Liver (tissue), 9 donors: ENCODE measurements around the gene MLF2. TPM values are rescaled to one million over a fixed set of nuclear protein-coding genes. Genes with fewer than 3 reads are reported as not detected.

Source experiments
- DNase-seq: peaks from one replicate; pipeline ENCODE4 v3.0.0-alpha.2; 2017; ENCODE audit warnings: low spot score
- H3K27ac ChIP-seq, 2 donors: one replicate each; pipeline ENCODE4 v1.7.0; 2013; ENCODE audit warnings: inconsistent platforms in 2 of 2, low read length in 2 of 2, control low read depth in 1 of 2, low read depth in 1 of 2, mild to moderate bottlenecking in 1 of 2
- H3K27me3 ChIP-seq, 4 donors: one replicate each; pipeline versions ENCODE4 v1.6.1 to v1.7.0; 2013; ENCODE audit warnings: low read length in 3 of 4, inconsistent platforms in 1 of 4, mild to moderate bottlenecking in 1 of 4, moderate library complexity in 1 of 4; ENCODE audit not compliant: control insufficient read depth in 4 of 4, insufficient read depth in 4 of 4
- H3K36me3 ChIP-seq, 4 donors: one replicate each; pipeline versions ENCODE4 v1.6.1 to v1.7.0; 2013; ENCODE audit warnings: low read length in 3 of 4, mild to moderate bottlenecking in 3 of 4, low read depth in 1 of 4, moderate library complexity in 1 of 4; ENCODE audit not compliant: control insufficient read depth in 4 of 4, insufficient read depth in 3 of 4
- H3K4me1 ChIP-seq, 4 donors: one replicate each; pipeline versions ENCODE4 v1.6.1 to v1.7.0; 2013; ENCODE audit warnings: low read length in 3 of 4, mild to moderate bottlenecking in 3 of 4, moderate library complexity in 1 of 4; ENCODE audit not compliant: control insufficient read depth in 4 of 4, insufficient read depth in 4 of 4
- H3K4me3 ChIP-seq, 3 donors: one replicate each; pipeline versions ENCODE4 v1.6.1 to v1.7.0; 2013; ENCODE audit warnings: low read length in 3 of 3, control low read depth in 1 of 3, low read depth in 1 of 3, mild to moderate bottlenecking in 1 of 3
- H3K9ac ChIP-seq, 2 donors: one replicate each; pipeline ENCODE4 v1.7.0; 2013; ENCODE audit warnings: low read length in 2 of 2, mild to moderate bottlenecking in 2 of 2, moderate library complexity in 2 of 2, control low read depth in 1 of 2, low read depth in 1 of 2
- H3K9me3 ChIP-seq, 4 donors: one replicate each; pipeline versions ENCODE4 v1.6.1 to v1.7.0; 2013; ENCODE audit warnings: low read length in 3 of 4; ENCODE audit not compliant: control insufficient read depth in 4 of 4
- ATF3 ChIP-seq: IDR thresholded peaks from 2 replicates; pipeline ENCODE4 v1.6.1; 2016; ENCODE audit warnings: antibody characterized with exemption
- CTCF ChIP-seq: fragments of 150-350 bp; IDR thresholded peaks from 2 replicates; pipeline ENCODE4 v1.5.1; 2017; ENCODE audit warnings: improper control_type of control experiment, low read depth, low read length; ENCODE audit not compliant: missing input control
- EGR1 ChIP-seq, 2 donors: IDR thresholded peaks; 2 replicates each; pipeline ENCODE4 v1.6.1; 2016 to 2018; ENCODE audit warnings: antibody characterized with exemption in 2 of 2, low read depth in 2 of 2
- FOXA1 ChIP-seq: IDR thresholded peaks from 2 replicates; pipeline ENCODE4 v1.6.1; 2016; ENCODE audit warnings: antibody characterized with exemption
- FOXA2 ChIP-seq: IDR thresholded peaks from 2 replicates; pipeline ENCODE4 v1.6.1; 2016; ENCODE audit warnings: antibody characterized with exemption
- GABPA ChIP-seq, 2 donors: IDR thresholded peaks in 1 of 2; conservative IDR thresholded peaks in 1 of 2; 2 replicates each; pipeline ENCODE4 v1.6.1; 2016; ENCODE audit warnings: antibody characterized with exemption in 2 of 2, mild to moderate bottlenecking in 1 of 2, moderate library complexity in 1 of 2
- HNF4A ChIP-seq, 2 donors: conservative IDR thresholded peaks; 2 replicates each; pipeline ENCODE4 v1.6.1; 2016; ENCODE audit warnings: antibody characterized with exemption in 2 of 2, mild to moderate bottlenecking in 2 of 2
- HNF4G ChIP-seq: IDR thresholded peaks from 2 replicates; pipeline ENCODE4 v1.6.1; 2016; ENCODE audit warnings: antibody characterized with exemption
- JUND ChIP-seq, 2 donors: IDR thresholded peaks; 2 replicates each; pipeline ENCODE4 v1.6.1; 2016; ENCODE audit warnings: antibody characterized with exemption in 2 of 2
- NR2F2 ChIP-seq: IDR thresholded peaks from 2 replicates; pipeline ENCODE4 v1.6.1; 2016; ENCODE audit warnings: antibody characterized with exemption
- RAD21 ChIP-seq, 2 donors: IDR thresholded peaks; 2 replicates each; pipeline ENCODE4 v1.6.1; 2016; ENCODE audit warnings: antibody characterized with exemption in 2 of 2, mild to moderate bottlenecking in 2 of 2
- REST ChIP-seq: IDR thresholded peaks from 2 replicates; pipeline ENCODE4 v1.6.1; 2016; ENCODE audit warnings: antibody characterized with exemption, mild to moderate bottlenecking
- RXRA ChIP-seq, 2 donors: IDR thresholded peaks; 2 replicates each; pipeline ENCODE4 v1.6.1; 2017 to 2018; ENCODE audit warnings: antibody characterized with exemption in 2 of 2, mild to moderate bottlenecking in 1 of 2
- TAF1 ChIP-seq: conservative IDR thresholded peaks from 2 replicates; pipeline ENCODE4 v1.6.1; 2016; ENCODE audit warnings: antibody characterized with exemption, mild to moderate bottlenecking
- YY1 ChIP-seq: IDR thresholded peaks from 2 replicates; pipeline ENCODE4 v1.6.1; 2016; ENCODE audit warnings: antibody characterized with exemption, mild to moderate bottlenecking
- ZBTB33 ChIP-seq: IDR thresholded peaks from 2 replicates; pipeline ENCODE4 v1.6.1; 2016; ENCODE audit warnings: antibody characterized with exemption
- WGBS: extraction: QIAGEN DNeasy Blood & Tissue Kit; methylation state at CpG from one replicate; pipeline ENCODE4 v1.1.7; 2013; 5-methylcytosine and 5-hydroxymethylcytosine counted together
- polyA plus RNA-seq, 2 donors: library from polyadenylated mRNA; stranded (reverse) in 1 of 2; unstranded in 1 of 2; fragments of 200-250 nt in 1 of 2; fragments of >200 nt in 1 of 2; fragmentation: Nextera tagmentation in 1 of 2; extraction: Ambion mirVana in 1 of 2; gene quantifications; one replicate each; pipeline versions ENCODE4 v1.2.1 to v1.2.3, GENCODE V29; 2013 to 2015
- total RNA-seq, 2 donors: library from RNA; depleted of rRNA; stranded (reverse); fragments of >200 nt; gene quantifications; one replicate each; pipeline ENCODE4 v1.2.3, GENCODE V29; 2014
- donor health status: healthy.
- donor health status: healthy.
- donor health status: healthy.
- donor health status: healthy.
- donor health status: healthy.

The MLF2 gene
- total and polyA plus RNA-seq, 4 donors, result 59.6 to 235 (median 163) TPM

GRCh38 chr12:6790496-6791150 is 37.7 kb upstream of the MLF2 start:
- Histone ChIP-seq H3K9ac (peak overlapping the region in 1 of 2 donors; percentile 4), H3K4me3 (peak overlapping the region in 1 of 3 donors; percentile 16), H3K36me3 (no peaks in the 10 kb centered on the region), H3K4me1 (peaks cover 0 to 6% (median 0%) of the 10 kb centered on the region in 4 donors), H3K27ac (no peak overlapping the region), H3K9me3 (no peaks in the 10 kb centered on the region), H3K27me3 (no peaks in the 10 kb centered on the region)
- no peak for DNase-seq
- WGBS, result 80% methylated on average over 12 of the region's 12 CpGs
- peak; percentile 75 for TF ChIP-seq YY1
- TF ChIP-seq NR2F2, result no peak
- TF ChIP-seq EGR1 (IDR thresholded peaks at IDR 0.05; ENCODE audit: low read depth in 2 of 2), result no peak
- TF ChIP-seq HNF4G, result no peak
- no peak for TF ChIP-seq ZBTB33

- H3K4me3 ChIP-seq, result peak within 1 kb of the TSS; percentile 26 to 44 (median 35)
Measured at GRCh38 chr12:6788972-6789924, 36.3 kb upstream of the MLF2 start, which contains the start of gene CD4. Gene CD4 (plus strand): TSS chr12:6789528. CDS start chr12:6800139, 10,611 bp downstream.

GRCh38 chr12:6787309-6787708 is 34.4 kb upstream of the MLF2 start:
- no peaks in the 10 kb centered on the region for H3K27me3 ChIP-seq
- WGBS, result 96% methylated on average over 5 of the region's 5 CpGs
- peaks cover 0 to 3% (median 0%) of the 10 kb centered on the region in 4 donors for H3K4me1 ChIP-seq
- H3K4me3 ChIP-seq, result no peak overlapping the region
- no peaks in the 10 kb centered on the region for H3K36me3 ChIP-seq
- no peak overlapping the region for H3K9ac ChIP-seq
- H3K27ac ChIP-seq, result no peak overlapping the region
- H3K9me3 ChIP-seq, result no peaks in the 10 kb centered on the region
- no peak for DNase-seq
- no peak for TF ChIP-seq RXRA (IDR thresholded peaks at IDR 0.05)
- no peak for TF ChIP-seq TAF1
- no peak for TF ChIP-seq REST
- no peak for TF ChIP-seq EGR1 (IDR thresholded peaks at IDR 0.05; ENCODE audit: low read depth in 2 of 2)
- TF ChIP-seq YY1, result no peak
- TF ChIP-seq JUND (IDR thresholded peaks at IDR 0.05), result no peak
- no peak for TF ChIP-seq FOXA1
- TF ChIP-seq GABPA (IDR thresholded peaks at IDR 0.05 in 1 of 2, conservative IDR thresholded peaks at IDR 0.05 in 1 of 2), result no peak
- no peak for TF ChIP-seq ATF3
- TF ChIP-seq CTCF, result no peak
- no peak for TF ChIP-seq FOXA2
- TF ChIP-seq HNF4A (conservative IDR thresholded peaks at IDR 0.05), result no peak
- TF ChIP-seq RAD21 (IDR thresholded peaks at IDR 0.05), result no peak
- TF ChIP-seq NR2F2, result no peak

More at GRCh38 chr12:6788972-6789924, 36.3 kb upstream of the MLF2 start, which contains the start of gene CD4:
- H3K27me3 ChIP-seq, result no peaks in the 10 kb centered on the region
- peaks cover 0 to 9% (median 0%) of the 10 kb centered on the region in 4 donors for H3K4me1 ChIP-seq
- DNase-seq, result no peak
- no peaks in the 10 kb centered on the region for H3K9me3 ChIP-seq
- WGBS, result 68% methylated on average over 18 of the region's 18 CpGs
- peak within 1 kb of the TSS; percentile 48 to 58 for H3K27ac ChIP-seq
- no peaks in the 10 kb centered on the region for H3K36me3 ChIP-seq
- peak within 1 kb of the TSS in 1 of 2 donors; percentile 4 for H3K9ac ChIP-seq
- TF ChIP-seq TAF1 (peak; percentile 90), NR2F2 (no peak)
